ENCODE results near the gene ITGB4. TPM values are rescaled to one million over a fixed set of nuclear protein-coding genes. Genes with fewer than 3 reads are reported as not detected.
A peak's percentile ranks its signal among the peaks of the same experiment; 100 is the strongest.

Gene ITGB4
- polyA plus RNA-seq, 2 of the 4 experiments (the other 2 are of a cell fraction), result 20.6 to 37.4 TPM

DNA sequence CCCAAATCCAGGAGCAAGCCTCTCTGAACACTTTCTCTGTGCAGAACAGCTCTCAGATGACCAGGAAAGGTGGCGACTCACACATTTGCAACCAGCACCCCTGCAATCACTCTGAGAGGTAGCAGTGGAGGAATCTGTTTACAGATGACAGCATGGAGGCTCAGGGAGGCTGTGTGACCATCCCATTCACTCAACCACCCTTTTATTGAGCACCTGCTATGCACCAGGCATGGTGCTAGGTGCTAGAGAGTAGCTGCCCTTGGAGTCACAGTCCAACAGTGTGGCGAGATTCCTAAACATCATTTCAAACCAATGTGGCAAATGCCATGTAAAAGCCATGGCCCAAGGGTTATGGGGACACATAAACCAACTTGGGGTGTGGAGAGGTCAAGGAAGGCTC lies 1.5 kb upstream of the ITGB4 start:
- peak overlapping the region in 1 of 2 experiments; percentile 93; a peak in 2 of 6 replicates for H3K27ac ChIP-seq
- no peak overlapping the region for H3K4me2 ChIP-seq
- DNase-seq (ENCODE audit: low read depth in 1 of 2, low spot score in 1 of 2) (no peak), ATAC-seq (no peak), FAIRE-seq (no peak)
- ChIA-PET POLR2A (interaction anchor here (0.7 to 1.7 kb wide), 3 partner anchors 13 to 60 kb away, joined by 4 to 7 read pairs (median 4); a partner anchor contains a TSS), CTCF (interaction anchor here (0.9 to 11.7 kb wide), 9 partner anchors 12 to 106 kb away, joined by 3 to 186 read pairs (median 5); partner anchors contain the start of gene SMIM5)
- peaks cover 35% of the 10 kb centered on the region for H3K4me1 ChIP-seq
- no peak overlapping the region for H3K4me3 ChIP-seq
- H3K9me3 ChIP-seq, result no peaks in the 10 kb centered on the region
- 89% methylated on average over 2 of the region's 2 CpGs for WGBS (ENCODE audit: missing lambda C conversion rate)
- no peak for TF ChIP-seq CBX8 (IDR thresholded peaks at IDR 0.05)
- TF ChIP-seq RAD21 (conservative IDR thresholded peaks at IDR 0.05 in 1 of 2, IDR thresholded peaks at IDR 0.05 in 1 of 2), result no peak
- no peak for TF ChIP-seq CHD2 (IDR thresholded peaks at IDR 0.05; ENCODE audit: low read length, partially characterized antibody)
- no peak for TF ChIP-seq RNF2 (IDR thresholded peaks at IDR 0.05; ENCODE audit: borderline replicate concordance, low read depth)
- TF ChIP-seq NR3C1 (IDR thresholded peaks at IDR 0.05), result no peak
- no peak for TF ChIP-seq RFX5 (IDR thresholded peaks at IDR 0.05)
- no peak for TF ChIP-seq MAFK (IDR thresholded peaks at IDR 0.05; ENCODE audit: partially characterized antibody)

DNA sequence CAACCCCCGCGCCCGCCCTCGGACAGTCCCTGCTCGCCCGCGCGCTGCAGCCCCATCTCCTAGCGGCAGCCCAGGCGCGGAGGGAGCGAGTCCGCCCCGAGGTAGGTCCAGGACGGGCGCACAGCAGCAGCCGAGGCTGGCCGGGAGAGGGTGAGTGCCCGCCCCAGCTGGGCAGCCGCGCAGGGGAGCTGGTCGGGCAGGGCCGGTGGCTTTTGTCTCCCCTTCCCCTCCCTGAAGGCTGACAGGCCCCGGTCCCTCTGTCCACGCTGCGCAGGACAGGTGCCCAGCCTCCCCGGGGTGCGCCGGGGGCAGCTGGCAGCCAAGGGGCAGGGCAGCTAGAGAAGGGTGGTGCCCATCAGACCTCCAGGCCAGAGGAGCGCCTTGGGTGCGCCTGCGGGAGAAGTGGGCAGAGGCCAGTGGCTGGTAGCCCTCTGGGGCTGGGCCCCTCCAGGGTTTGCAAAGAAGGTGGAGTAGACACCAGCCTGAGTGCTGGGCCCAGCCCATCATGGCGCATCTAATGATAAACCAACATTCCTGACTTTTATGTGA lies 278 bp downstream of the ITGB4 start:
- no peak for TF ChIP-seq HOXB5 (CRISPR knock-in tag; IDR thresholded peaks at IDR 0.05)
- TF ChIP-seq NPAS2 (CRISPR knock-in tag; IDR thresholded peaks at IDR 0.05; ENCODE audit: borderline replicate concordance), result no peak
- TF ChIP-seq ZNF302 (CRISPR knock-in tag; IDR thresholded peaks at IDR 0.05), result no peak
- TF ChIP-seq, protein P1, sequence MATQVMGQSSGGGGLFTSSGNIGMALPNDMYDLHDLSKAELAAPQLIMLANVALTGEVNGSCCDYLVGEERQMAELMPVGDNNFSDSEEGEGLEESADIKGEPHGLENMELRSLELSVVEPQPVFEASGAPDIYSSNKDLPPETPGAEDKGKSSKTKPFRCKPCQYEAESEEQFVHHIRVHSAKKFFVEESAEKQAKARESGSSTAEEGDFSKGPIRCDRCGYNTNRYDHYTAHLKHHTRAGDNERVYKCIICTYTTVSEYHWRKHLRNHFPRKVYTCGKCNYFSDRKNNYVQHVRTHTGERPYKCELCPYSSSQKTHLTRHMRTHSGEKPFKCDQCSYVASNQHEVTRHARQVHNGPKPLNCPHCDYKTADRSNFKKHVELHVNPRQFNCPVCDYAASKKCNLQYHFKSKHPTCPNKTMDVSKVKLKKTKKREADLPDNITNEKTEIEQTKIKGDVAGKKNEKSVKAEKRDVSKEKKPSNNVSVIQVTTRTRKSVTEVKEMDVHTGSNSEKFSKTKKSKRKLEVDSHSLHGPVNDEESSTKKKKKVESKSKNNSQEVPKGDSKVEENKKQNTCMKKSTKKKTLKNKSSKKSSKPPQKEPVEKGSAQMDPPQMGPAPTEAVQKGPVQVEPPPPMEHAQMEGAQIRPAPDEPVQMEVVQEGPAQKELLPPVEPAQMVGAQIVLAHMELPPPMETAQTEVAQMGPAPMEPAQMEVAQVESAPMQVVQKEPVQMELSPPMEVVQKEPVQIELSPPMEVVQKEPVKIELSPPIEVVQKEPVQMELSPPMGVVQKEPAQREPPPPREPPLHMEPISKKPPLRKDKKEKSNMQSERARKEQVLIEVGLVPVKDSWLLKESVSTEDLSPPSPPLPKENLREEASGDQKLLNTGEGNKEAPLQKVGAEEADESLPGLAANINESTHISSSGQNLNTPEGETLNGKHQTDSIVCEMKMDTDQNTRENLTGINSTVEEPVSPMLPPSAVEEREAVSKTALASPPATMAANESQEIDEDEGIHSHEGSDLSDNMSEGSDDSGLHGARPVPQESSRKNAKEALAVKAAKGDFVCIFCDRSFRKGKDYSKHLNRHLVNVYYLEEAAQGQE (IDR thresholded peaks at IDR 0.05), result no peak
- TF ChIP-seq JUN (IDR thresholded peaks at IDR 0.05), result peak in 1 of 2 experiments; percentile 37; a peak in 2 of 5 replicates
- 0 out of 3 replicates have a peak, but pooled peaks have one; percentile 3 for TF ChIP-seq SMC3 (IDR thresholded peaks at IDR 0.05)
- peak overlapping the region; percentile 57 for H3K4me3 ChIP-seq
- ATAC-seq (peak; percentile 74 to 83), DNase-seq (ENCODE audit: low read depth in 1 of 2, low spot score in 1 of 2) (peak in 1 of 2 experiments; percentile 76), FAIRE-seq (no peak)
- ChIA-PET POLR2A (interaction anchor here (1.2 to 1.7 kb wide), 4 partner anchors 15 to 59 kb away, joined by 4 to 7 read pairs (median 6); partner anchors contain the start of genes RECQL5 and SAP30BP), CTCF (interaction anchor here (1.1 to 11.7 kb wide), 11 partner anchors 8 to 152 kb away, joined by 3 to 186 read pairs (median 3); partner anchors contain the start of genes GALK1 and SMIM5)
- 53% methylated on average over 6 of the region's 33 CpGs for WGBS (ENCODE audit: missing lambda C conversion rate)
- H3K9me3 ChIP-seq, result no peaks in the 10 kb centered on the region
- H3K4me1 ChIP-seq, result peaks cover 35% of the 10 kb centered on the region
- peak overlapping the region; percentile 93 to 94 for H3K27ac ChIP-seq
- H3K4me2 ChIP-seq, result peak overlapping the region; percentile 87

DNA sequence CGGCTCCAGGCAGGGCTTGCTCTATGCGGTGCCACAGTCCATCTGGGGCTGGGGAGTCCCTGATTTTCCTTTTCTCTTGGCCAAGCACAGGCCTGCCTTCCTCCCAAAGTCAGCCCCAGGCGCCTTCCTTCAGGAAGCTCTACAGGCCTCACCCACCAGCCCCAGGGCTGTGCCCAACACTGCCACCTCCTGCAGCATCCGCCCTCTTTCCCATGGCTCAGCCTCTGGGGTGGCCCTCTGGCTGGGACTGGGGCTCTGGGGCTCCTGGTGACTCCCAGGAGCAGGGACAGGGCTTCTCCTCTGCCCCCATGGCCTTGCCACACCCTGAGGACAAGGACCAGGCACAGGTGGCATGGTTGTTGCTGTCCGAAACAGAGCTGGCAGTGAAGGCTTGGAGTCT lies 817 bp downstream of the ITGB4 start:
- H3K4me3 ChIP-seq, result peak overlapping the region; percentile 57
- CTCF ChIA-PET, result interaction anchor here (1.1 to 11.7 kb wide), 10 partner anchors 9 to 151 kb away, joined by 3 to 186 read pairs (median 4); partner anchors contain the start of gene SMIM5
- DNase-seq (ENCODE audit: low read depth in 1 of 2, low spot score in 1 of 2) (no peak), FAIRE-seq (no peak), ATAC-seq (peak; percentile 27 to 36; a peak in 3 of 6 replicates)
- no peaks in the 10 kb centered on the region for H3K9me3 ChIP-seq
- H3K4me2 ChIP-seq, result peak overlapping the region; percentile 87
- H3K27ac ChIP-seq, result peak overlapping the region; percentile 93 to 94
- POLR2A ChIA-PET, result interaction anchor here (1.5 kb wide), 1 partner anchor 58 kb away, joined by 4 read pairs; no protein-coding TSS in a partner anchor
- TF ChIP-seq TP53 (CRISPR knock-in tag; IDR thresholded peaks at IDR 0.05), result no peak
- no peak for TF ChIP-seq NFE2L2 (conservative IDR thresholded peaks at IDR 0.05; ENCODE audit: low read length)
- TF ChIP-seq, protein P2, sequence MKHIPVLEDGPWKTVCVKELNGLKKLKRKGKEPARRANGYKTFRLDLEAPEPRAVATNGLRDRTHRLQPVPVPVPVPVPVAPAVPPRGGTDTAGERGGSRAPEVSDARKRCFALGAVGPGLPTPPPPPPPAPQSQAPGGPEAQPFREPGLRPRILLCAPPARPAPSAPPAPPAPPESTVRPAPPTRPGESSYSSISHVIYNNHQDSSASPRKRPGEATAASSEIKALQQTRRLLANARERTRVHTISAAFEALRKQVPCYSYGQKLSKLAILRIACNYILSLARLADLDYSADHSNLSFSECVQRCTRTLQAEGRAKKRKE (CRISPR knock-in tag; IDR thresholded peaks at IDR 0.05; ENCODE audit: low read depth), result no peak
- TF ChIP-seq FOSL2 (IDR thresholded peaks at IDR 0.05), result no peak
- TF ChIP-seq FOSL2 (CRISPR knock-in tag; IDR thresholded peaks at IDR 0.05), result no peak
- TF ChIP-seq EHF (CRISPR knock-in tag; IDR thresholded peaks at IDR 0.05), result no peak
- TF ChIP-seq KDM5A (IDR thresholded peaks at IDR 0.05), result no peak
- no peak for TF ChIP-seq POLR2A (IDR thresholded peaks at IDR 0.05; ENCODE audit: low read length)
- TF ChIP-seq RFX5 (IDR thresholded peaks at IDR 0.05), result no peak
- no peak for TF ChIP-seq HOXB13 (CRISPR knock-in tag; IDR thresholded peaks at IDR 0.05; ENCODE audit: low read depth)
- no peak for TF ChIP-seq HOXA7 (CRISPR knock-in tag; IDR thresholded peaks at IDR 0.05)
- peaks cover 35% of the 10 kb centered on the region for H3K4me1 ChIP-seq
- 70% methylated on average over 5 of the region's 5 CpGs for WGBS (ENCODE audit: missing lambda C conversion rate)
